Activated T-cell treated with anti-CD3 and anti-CD28 coated beads for 24 hours (primary cell): Measurements from ENCODE around the gene TRIM66.

ENCODE experiments used
- DNase-seq: peaks from one replicate; pipeline ENCODE4 v3.0.0-alpha.2; 2020; ENCODE audit warnings: low read depth

Gene TRIM66

DNA sequence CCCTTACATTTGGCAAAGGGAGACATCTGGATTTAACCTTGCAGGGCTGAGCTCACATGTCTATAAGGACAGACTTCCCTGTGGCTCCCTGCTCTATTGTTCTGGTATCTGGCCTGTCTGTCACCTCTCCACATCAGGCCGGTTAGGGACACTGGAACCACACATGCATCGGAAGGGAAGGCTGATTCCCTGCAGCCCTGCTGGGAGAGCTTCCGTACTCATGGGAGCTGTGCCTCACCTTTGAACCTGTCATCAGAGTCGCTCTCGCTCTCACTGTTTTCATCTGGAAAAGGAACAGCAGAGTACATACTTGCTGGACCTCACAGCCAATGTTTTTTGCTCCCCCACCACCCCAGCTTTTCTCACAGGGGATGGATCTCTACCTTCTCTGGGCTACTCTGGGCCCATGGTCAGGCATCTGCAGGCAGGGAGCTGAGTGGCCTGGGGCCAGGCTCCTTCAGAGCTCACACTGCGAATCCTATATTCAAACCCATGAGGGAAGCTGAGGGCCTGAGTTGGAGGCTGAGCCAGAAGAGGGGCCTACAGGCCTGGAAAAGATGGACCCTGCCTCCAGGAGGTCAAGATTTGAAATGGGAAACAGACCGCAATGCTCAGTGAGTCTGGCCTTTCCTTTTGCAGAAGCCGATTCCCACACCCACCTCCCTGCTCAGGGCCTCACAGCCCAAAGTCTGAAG, 31.4 kb upstream of the TRIM66 start:
- no peak for DNase-seq

DNA sequence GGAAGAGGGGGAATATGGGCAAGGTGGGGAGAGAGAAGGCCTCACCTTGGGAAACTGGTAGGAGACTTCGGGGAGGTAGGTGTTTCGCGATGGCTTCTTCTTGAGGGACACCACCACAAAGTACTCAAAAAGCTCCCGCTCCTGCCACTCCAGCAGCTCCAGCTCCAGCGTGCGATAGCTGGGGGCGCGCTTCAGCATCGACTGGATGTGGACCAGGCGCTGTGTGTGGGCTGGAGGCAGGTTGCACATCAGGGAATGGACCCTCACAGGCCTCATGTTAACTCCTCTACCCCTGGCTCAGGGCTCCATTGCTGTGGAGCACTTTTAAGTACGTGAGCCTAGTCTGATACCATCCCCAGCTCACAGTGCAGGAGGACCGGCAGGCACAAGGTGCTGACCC, 30.0 kb upstream of the TRIM66 start:
- no peak for DNase-seq

- no peak for DNase-seq
Measured at GRCh38 chr11:8711895-8712442, 29.5 kb upstream of the TRIM66 start.

DNA sequence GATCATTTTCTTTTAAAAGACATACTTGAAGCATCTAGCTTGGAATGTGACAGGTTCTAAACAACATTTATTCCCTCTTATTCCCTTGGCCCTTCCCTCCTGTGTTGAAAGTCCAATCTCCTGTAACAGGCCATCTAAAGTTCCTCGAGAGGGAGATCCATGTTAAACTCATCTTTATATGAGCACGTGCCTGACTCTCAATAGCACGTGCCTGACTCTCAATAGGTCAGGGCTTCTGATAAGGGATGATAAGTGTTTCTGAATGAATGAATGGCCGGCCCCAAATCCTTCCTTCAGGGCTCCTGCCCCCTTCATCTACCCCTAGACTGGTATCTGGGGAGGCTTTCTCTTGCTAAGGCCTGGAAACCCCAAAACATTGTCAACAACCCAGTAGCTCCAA, 27.3 kb upstream of the TRIM66 start:
- DNase-seq = no peak

- no peak for DNase-seq
Measured at GRCh38 chr11:8709002-8709672, 26.7 kb upstream of the TRIM66 start.

DNA sequence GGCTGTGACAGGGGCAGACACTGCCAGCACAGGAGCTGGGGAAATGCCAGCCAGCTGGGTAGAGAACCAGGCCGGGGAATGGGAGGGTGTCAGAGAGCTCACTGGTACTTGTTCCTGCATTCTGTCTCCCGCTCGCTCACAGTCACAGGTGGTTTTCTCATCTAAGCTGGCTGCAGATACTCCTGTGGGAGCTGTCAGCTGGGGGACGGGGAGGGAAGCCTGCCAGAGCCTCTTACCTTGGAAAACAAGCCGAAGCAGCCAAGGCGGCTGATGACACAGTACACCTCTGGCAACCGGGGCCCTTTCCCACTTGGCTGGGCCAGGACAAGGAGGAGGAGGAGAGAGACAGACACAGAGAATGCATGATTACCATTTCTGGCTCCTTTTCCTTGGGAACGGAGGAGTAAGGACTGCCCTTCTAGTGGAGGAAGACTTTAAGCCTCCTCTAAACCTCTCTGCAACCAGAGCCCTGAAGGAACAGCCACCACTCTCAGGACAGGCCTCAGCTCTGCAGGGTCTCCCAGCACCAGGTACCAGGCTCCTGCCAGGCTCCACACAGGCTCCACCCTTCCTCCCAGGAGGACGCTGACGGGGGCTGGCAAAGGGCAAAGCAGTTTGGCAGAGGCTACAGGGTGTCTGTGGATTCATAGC, 25.2 kb upstream of the TRIM66 start:
- DNase-seq = no peak

DNA sequence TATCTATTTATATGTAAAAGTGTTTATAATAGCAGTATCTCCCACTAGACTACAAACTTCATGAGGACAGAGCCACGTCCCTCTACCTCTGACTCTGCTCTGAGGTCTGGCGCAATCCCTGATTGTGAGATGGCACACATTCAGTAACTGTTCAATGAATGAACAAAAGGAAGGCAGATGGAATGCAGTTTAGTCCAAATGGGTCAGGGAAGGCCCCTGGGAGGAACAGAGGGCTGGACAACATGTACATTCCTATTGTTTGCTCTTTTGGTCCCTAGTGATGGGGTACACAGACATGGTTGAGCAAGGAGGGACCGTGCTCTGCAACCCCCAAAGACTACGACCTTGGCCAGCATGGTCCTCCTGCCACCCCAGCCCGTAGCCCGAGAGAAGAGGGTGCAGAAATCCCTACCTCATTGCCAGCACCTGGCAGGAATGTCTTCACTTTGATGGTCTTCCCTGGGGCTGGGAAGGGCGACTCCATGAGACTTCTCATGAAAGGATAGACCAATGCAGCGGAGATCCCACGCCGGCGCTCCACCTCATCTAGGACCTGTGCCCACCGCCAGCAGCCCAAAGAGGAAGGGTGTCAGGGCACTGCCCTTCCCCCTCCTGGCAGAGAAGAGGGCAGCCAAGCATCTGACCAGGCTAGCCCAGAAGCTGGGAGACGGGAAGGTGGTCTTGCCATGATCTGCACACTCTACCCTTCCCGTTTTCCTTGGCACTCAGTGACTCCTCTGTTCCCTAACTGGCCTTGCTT, 24.4 kb upstream of the TRIM66 start:
- no peak for DNase-seq

GRCh38 chr11:8705146-8705545, 22.7 kb upstream of the TRIM66 start:
- DNase-seq = no peak

DNA sequence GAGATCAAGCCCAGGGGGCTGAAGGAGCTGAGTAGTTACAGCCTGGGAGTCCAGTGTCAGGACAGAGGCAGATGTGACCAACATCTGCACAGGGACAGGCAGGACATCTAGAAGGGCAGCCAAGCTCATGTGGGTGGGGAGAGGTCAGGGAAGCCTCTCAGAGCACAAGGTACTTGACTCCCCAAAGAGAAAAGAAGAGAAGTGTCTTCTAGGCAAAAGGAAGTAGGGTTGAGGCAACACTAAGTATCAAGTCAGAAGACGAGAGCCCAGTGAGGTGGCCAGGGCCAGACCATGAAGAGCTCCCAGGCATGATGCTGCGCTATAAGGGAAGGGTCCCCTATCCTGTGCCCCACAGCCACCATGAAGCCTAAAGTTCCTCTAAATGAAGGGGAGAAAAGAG, 21.7 kb upstream of the TRIM66 start:
- no peak for DNase-seq

DNA sequence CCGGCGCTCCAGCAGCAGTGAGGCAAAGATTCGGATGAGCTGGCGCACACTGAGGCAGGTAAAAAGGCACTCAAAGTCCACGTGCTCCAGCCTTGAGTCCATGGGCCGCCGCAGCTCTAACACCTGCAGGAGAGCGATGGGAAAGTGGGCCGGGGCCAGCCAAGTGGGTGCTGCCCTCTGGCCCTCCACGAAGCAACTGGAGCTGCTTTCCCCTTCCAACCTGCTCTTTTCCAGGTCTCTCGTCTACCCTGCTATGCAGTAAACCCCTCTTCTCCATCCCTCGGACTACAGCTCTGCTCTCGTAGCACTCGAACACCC, 20.1 kb upstream of the TRIM66 start:
- DNase-seq = no peak

DNA sequence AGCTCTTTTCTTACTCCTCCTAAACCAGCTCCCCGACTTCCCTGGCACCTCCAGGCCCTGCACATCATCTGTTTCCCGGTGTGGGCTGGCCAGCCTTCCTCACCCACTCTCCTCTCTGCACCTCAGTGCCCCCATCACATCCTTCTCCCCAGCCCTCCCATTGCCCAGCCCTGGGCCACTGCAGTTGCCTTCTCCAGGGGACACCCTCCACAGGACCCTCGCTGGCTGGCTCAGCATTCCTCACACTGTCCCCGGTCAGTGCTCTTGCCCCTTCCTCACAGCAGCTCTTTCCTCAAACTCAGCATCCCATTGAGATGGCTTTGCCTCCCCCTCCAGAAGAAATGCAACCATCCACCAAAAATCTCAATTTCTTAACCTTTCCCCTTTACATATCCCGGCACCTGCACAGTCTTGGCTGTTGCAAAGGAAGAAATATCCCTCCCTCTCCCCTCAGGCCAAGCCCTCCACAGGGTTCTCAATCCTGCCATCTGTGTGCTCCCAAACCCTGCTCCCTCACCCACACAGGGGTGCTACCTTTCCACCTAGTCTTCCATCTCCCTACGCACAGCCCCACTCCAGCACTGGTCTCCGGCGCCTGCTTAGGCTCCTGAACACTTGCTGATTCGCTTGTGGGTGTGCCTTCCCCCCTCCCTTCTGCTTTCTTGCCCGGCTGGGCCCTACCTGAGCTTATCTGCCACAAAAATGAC, 19.6 kb upstream of the TRIM66 start:
- no peak for DNase-seq

GRCh38 chr11:8699903-8700302, 17.4 kb upstream of the TRIM66 start:
- DNase-seq = no peak

DNA sequence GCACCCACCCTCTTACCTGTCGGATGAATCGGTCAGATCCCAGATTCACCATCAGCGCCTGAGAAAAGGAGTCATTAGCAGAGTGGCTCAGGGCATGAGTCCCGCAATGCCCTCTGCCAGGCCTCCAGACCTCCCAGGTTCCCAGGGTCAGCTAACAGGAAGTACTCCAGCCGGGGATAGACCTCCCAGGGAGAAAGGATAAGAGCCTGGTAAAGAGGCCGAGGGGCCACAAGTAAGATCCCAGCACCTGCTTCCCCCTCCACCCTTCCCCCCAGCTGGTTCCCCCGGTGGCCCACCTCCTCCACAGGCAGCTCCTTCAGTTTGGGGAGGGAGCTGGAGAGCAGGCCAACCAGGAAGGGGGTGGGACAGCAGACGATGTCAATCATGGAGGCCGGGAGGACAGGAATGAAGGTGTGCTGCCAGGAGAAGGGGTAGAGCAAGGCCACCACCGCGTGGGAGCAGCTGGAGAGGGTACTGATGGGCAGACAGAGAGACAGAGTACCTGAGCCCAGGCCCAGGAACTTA, 16.5 kb upstream of the TRIM66 start:
- no peak for DNase-seq

DNA sequence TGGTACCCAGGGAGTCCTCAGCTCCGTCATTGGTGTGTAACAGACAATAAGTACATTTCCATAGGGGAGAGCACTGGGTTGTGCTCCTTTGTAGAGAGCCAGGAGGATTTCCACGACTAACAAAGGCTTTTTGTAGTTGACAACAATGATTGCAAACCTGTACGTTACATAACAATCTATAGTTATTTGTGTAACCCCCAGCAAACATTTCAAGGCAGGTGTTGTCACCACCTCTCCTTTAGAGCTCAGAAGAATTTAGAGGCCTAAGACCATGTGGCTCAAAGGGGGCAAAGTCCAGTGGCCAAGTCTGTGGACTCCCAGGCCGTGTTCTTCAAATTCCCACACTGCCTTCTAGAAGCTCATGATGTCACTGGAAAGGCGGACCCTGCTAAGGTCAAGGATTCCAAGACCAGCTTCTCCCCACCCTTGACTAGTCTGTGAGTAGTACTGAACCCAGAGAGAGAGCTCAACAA, 15.9 kb upstream of the TRIM66 start:
- DNase-seq = no peak

GRCh38 chr11:8697054-8697453, 14.6 kb upstream of the TRIM66 start:
- DNase-seq = no peak

DNA sequence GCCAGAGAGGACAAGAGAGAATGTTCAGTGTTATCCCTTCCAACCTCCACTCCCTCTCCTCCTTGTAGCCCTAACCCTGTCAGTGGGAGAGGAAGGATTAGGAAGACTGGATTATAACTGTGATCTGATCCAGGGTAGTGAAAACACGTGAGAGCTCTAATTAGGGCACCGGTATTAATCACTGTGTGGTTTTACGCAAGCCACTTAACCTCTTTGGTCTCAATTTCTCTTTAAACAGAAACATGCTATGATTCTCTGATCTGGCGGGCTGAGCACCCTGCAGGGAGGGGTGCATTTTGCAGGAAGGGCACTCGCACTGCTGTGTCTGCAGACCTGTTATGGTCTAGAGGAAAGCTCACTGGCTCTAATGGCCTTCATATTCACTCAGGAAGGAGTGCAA, 11.7 kb upstream of the TRIM66 start:
- DNase-seq = no peak

DNA sequence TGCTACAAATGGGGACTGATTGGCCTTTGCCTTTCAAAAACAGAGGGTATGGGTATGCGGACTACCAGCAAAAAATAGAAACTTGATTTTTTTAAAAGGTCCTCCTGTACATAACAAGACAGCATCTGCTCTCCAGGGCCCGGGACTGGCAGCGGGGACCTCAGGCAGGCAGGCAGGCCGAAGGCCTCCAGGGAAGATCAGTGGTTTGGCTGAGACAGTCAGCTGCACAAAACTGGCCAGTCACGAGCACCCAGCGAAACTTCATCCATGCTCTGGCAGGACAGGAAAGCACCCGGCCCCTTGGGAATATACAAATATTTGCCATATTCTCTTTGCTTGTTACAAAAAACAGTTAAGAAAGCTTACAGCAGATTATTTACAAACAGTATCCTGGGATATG, 11.1 kb upstream of the TRIM66 start:
- DNase-seq = no peak

GRCh38 chr11:8693010-8693551, 10.6 kb upstream of the TRIM66 start:
- no peak for DNase-seq

GRCh38 chr11:8692417-8692816, 10.0 kb upstream of the TRIM66 start:
- DNase-seq = no peak

GRCh38 chr11:8691601-8692000, 9.1 kb upstream of the TRIM66 start:
- DNase-seq = no peak
